HepG2 (cell line): ENCODE results near the gene PIK3IP1. TPM values are rescaled to one million over a fixed set of nuclear protein-coding genes. Genes with fewer than 3 reads are reported as not detected.

Source experiments
- FOXA1 ChIP-seq, 2 experiments: fragments of 450-650 bp in 1 of 2; sonication (generic) in 1 of 2; formaldehyde crosslinking in 1 of 2; IDR thresholded peaks; 2 replicates each; pipeline versions ENCODE4 v1.4.0 to v1.6.1; 2016 to 2020; ENCODE audit warnings: missing genetic modification reagents in 1 of 2
- GABPA ChIP-seq, 2 experiments: IDR thresholded peaks; 2 replicates each; pipeline ENCODE4 v1.6.1; 2011 to 2016; ENCODE audit warnings: low read depth in 2 of 2, low read length in 1 of 2, missing biosample characterization in 1 of 2, missing genetic modification characterization in 1 of 2
- HNRNPLL ChIP-seq: fragments of 200-400 bp; formaldehyde crosslinking; IDR thresholded peaks from 2 replicates; pipeline ENCODE4 v1.6.1; 2017; ENCODE audit warnings: mild to moderate bottlenecking, low read depth, low read length; ENCODE audit not compliant: poor library complexity, severe bottlenecking
- KLF9 ChIP-seq: IDR thresholded peaks from 2 replicates; pipeline ENCODE4 v1.6.1; 2016; ENCODE audit warnings: low read depth
- MED13 ChIP-seq: sonication (generic); formaldehyde crosslinking; IDR thresholded peaks from 2 replicates; pipeline ENCODE4 v1.5.0; 2020; ENCODE audit warnings: missing genetic modification reagents
- MED8 ChIP-seq: sonication (generic); formaldehyde crosslinking; IDR thresholded peaks from 2 replicates; pipeline ENCODE4 v1.8.1; 2023; ENCODE audit warnings: mild to moderate bottlenecking, missing genetic modification reagents; ENCODE audit not compliant: insufficient replicate concordance
- MYNN ChIP-seq: sonication (generic); formaldehyde crosslinking; IDR thresholded peaks from 2 replicates; pipeline ENCODE4 v1.4.0; 2020; ENCODE audit warnings: mild to moderate bottlenecking, low read depth, missing genetic modification reagents
- NFE2L2 ChIP-seq: fragments of 150-350 bp; IDR thresholded peaks from 2 replicates; pipeline ENCODE4 v1.6.1; 2014; ENCODE audit warnings: low read length
- STAT5B ChIP-seq: sonication (generic); formaldehyde crosslinking; IDR thresholded peaks from 2 replicates; pipeline ENCODE4 v1.4.0; 2020; ENCODE audit warnings: missing genetic modification reagents
- STAT6 ChIP-seq: sonication (generic); formaldehyde crosslinking; IDR thresholded peaks from 2 replicates; pipeline ENCODE4 v1.4.0; 2020; ENCODE audit warnings: missing genetic modification reagents, mild to moderate bottlenecking, borderline replicate concordance
- TERF1 ChIP-seq: sonication (generic); formaldehyde crosslinking; IDR thresholded peaks from 2 replicates; pipeline ENCODE4 v1.8.0; 2022; ENCODE audit warnings: mild to moderate bottlenecking, missing genetic modification reagents, moderate library complexity
- ZBTB26 ChIP-seq: IDR thresholded peaks from 2 replicates; pipeline ENCODE4 v1.6.1; 2016; ENCODE audit warnings: missing compliant biosample characterization, missing genetic modification reagents, borderline replicate concordance
- ZBTB39 ChIP-seq: sonication (generic); formaldehyde crosslinking; IDR thresholded peaks from 2 replicates; pipeline ENCODE4 v1.5.0; 2020; ENCODE audit warnings: missing genetic modification reagents
- ZNF264 ChIP-seq: sonication (generic); formaldehyde crosslinking; IDR thresholded peaks from 2 replicates; pipeline ENCODE4 v1.4.0; 2020; ENCODE audit warnings: missing genetic modification reagents
- ZNF329 ChIP-seq: sonication (generic); formaldehyde crosslinking; IDR thresholded peaks from 2 replicates; pipeline ENCODE4 v1.9.0; 2021; ENCODE audit warnings: low read depth, mild to moderate bottlenecking, missing genetic modification reagents
- ZNF549 ChIP-seq: sonication (generic); formaldehyde crosslinking; IDR thresholded peaks from 2 replicates; pipeline ENCODE4 v1.5.0; 2020; ENCODE audit warnings: missing genetic modification reagents
- ZNF567 ChIP-seq: sonication (generic); formaldehyde crosslinking; IDR thresholded peaks from 2 replicates; pipeline ENCODE4 v1.8.1; 2023; ENCODE audit warnings: mild to moderate bottlenecking, missing genetic modification reagents, borderline replicate concordance
- ZNF574 ChIP-seq: sonication (generic); formaldehyde crosslinking; IDR thresholded peaks from 2 replicates; pipeline ENCODE4 v1.4.0; 2020; ENCODE audit warnings: missing genetic modification reagents
- ZSCAN30 ChIP-seq: sonication (generic); formaldehyde crosslinking; IDR thresholded peaks from 2 replicates; pipeline ENCODE4 v1.5.0; 2020; ENCODE audit warnings: mild to moderate bottlenecking, missing genetic modification reagents
- polyA plus RNA-seq, 8 experiments: library from polyadenylated mRNA; depleted of rRNA in 3 of 8; stranded (reverse) in 7 of 8; unstranded in 1 of 8; fragments of >200 nt; fragmentation: Illumina TruSeq in 4 of 8; extraction: Trizol in 4 of 8; gene quantifications; 2 replicates each; pipeline versions ENCODE4 v1.2.1 to v1.2.3, GENCODE V29; 2011 to 2016; ENCODE audit warnings: low read depth in 4 of 8, missing spikeins in 1 of 8, mixed read lengths in 1 of 8; ENCODE audit not compliant: insufficient read depth in 1 of 8
- total RNA-seq, 5 experiments: library from RNA; depleted of rRNA; stranded (reverse); fragments of >200 nt; fragmentation: Illumina TruSeq; extraction: Trizol; gene quantifications; 2 replicates each; pipeline ENCODE4 v1.2.3, GENCODE V29; 2016; ENCODE audit warnings: low read depth in 1 of 5

The PIK3IP1 gene
- total and polyA plus RNA-seq, 2 of the 13 experiments (the other 11 are each of a cell fraction or from before 2014, with no cell fraction given) = 1.3 to 2.5 TPM

- no peak for TF ChIP-seq HNRNPLL
- no peak for TF ChIP-seq ZBTB26 (CRISPR knock-in tag)
- no peak for TF ChIP-seq ZNF329 (CRISPR knock-in tag)
- TF ChIP-seq NFE2L2 = no peak
- TF ChIP-seq ZBTB39 (CRISPR knock-in tag) = no peak
- peak; percentile 56; the same call in 1 of the 2 replicates for TF ChIP-seq ZNF264 (CRISPR knock-in tag)
- TF ChIP-seq ZNF567 (CRISPR knock-in tag) = no peak
- no peak for TF ChIP-seq GABPA (IDR thresholded peaks at IDR 0.05; ENCODE audit: low read depth, low read length)
- peak; percentile 41 for TF ChIP-seq GABPA (CRISPR knock-in tag; IDR thresholded peaks at IDR 0.05; ENCODE audit: low read depth)
- peak; percentile 77 for TF ChIP-seq ZNF574 (CRISPR knock-in tag)
- TF ChIP-seq MYNN = no peak
- no peak for TF ChIP-seq STAT5B (CRISPR knock-in tag)
- TF ChIP-seq STAT6 (CRISPR knock-in tag) = no peak
- TF ChIP-seq FOXA1 (IDR thresholded peaks at IDR 0.05) = no peak
- peak; percentile 74 for TF ChIP-seq FOXA1 (CRISPR knock-in tag; IDR thresholded peaks at IDR 0.05)
- no peak for TF ChIP-seq MED13 (CRISPR knock-in tag)
- TF ChIP-seq ZNF549 (CRISPR knock-in tag) = no peak
- no peak for TF ChIP-seq ZSCAN30 (CRISPR knock-in tag)
- no peak for TF ChIP-seq TERF1 (CRISPR knock-in tag)
- TF ChIP-seq KLF9 (CRISPR knock-in tag) = no peak
- no peak for TF ChIP-seq MED8 (CRISPR knock-in tag)
These were observed at the start of gene PIK3IP1 (continued) for GRCh38 chr22:31292236-31292989.
